Breast epithelium (tissue), 3 donors: Measurements from ENCODE around the gene SELENOM.

Source experiments
- POLR2A ChIP-seq: fragments of 450-650 bp; IDR thresholded peaks from one replicate; pipeline ENCODE4 v1.6.1; 2016; ENCODE audit warnings: antibody characterized with exemption, mild to moderate bottlenecking, moderate library complexity
- TF ChIP-seq, protein P1 (sequence below), 3 donors: fragments of 450-650 bp; IDR thresholded peaks; one replicate each; pipeline ENCODE4 v1.5.1; 2016 to 2017; ENCODE audit warnings: antibody characterized with exemption in 3 of 3, mild to moderate bottlenecking in 3 of 3, moderate library complexity in 3 of 3

DNA sequence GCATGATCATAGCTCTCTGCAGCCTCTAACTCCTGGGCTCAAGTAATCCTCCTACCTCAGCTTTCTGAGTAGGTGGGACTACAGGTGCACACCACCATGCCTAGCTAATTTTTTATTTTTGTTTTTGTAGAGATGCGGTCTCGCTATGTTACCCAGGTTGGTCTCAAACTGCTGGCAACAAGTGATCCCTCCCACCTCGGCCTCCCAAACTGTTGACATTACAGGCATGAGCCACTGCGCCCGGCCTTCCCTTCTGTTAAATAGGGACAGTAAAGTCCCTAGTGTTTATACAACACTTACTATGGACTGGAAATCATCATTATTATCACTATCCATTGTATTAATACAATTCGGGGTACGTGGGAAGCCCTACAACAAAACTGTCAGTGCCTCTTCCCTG is 12.6 kb downstream of the SELENOM start:
- TF ChIP-seq, protein P1, sequence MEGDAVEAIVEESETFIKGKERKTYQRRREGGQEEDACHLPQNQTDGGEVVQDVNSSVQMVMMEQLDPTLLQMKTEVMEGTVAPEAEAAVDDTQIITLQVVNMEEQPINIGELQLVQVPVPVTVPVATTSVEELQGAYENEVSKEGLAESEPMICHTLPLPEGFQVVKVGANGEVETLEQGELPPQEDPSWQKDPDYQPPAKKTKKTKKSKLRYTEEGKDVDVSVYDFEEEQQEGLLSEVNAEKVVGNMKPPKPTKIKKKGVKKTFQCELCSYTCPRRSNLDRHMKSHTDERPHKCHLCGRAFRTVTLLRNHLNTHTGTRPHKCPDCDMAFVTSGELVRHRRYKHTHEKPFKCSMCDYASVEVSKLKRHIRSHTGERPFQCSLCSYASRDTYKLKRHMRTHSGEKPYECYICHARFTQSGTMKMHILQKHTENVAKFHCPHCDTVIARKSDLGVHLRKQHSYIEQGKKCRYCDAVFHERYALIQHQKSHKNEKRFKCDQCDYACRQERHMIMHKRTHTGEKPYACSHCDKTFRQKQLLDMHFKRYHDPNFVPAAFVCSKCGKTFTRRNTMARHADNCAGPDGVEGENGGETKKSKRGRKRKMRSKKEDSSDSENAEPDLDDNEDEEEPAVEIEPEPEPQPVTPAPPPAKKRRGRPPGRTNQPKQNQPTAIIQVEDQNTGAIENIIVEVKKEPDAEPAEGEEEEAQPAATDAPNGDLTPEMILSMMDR (IDR thresholded peaks at IDR 0.05): no peak
- no peak for TF ChIP-seq POLR2A
